Uterus (tissue), 2 donors: Measurements from ENCODE around the gene BHLHE40.

Experiments
- POLR2A ChIP-seq, 2 donors: fragments of 450-650 bp; IDR thresholded peaks; one replicate each; pipeline ENCODE4 v1.6.1; 2016; ENCODE audit warnings: antibody characterized with exemption in 2 of 2, mild to moderate bottlenecking in 1 of 2, moderate library complexity in 1 of 2
- TF ChIP-seq, protein P1 (sequence below), 4 experiments: fragments of 200-600 bp in 2 of 4; fragments of 450-650 bp in 2 of 4; sonication (generic) in 2 of 4; IDR thresholded peaks; one replicate each; pipeline ENCODE4 v1.5.1; 2016 to 2019; ENCODE audit warnings: antibody characterized with exemption in 4 of 4, mild to moderate bottlenecking in 2 of 4, moderate library complexity in 1 of 4

DNA sequence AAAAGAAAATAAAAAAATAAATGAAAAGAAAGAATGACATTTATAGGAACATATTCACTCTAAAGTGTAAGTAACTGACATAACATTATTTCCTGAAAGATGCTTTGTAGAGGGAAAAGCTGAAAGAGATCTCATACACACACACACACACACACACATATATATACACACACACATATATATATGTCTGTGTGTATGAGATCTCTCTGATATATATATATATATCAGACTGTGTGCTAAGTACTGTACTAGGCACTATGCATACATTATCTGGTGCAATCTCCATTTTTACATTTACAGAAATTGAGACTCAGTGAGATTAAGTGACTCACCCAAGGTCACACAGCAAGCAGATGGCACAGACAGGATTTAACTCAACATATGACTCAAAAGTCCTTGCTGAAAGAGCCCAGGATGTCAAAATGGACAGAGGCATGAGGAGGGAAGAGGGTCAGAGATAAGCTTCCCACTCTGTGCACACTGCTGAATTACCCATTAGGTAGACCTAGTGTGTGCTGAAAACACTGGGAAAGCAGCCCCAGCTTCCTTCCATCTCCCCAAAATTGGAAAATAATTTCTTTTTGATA lies 15.0 kb downstream of the BHLHE40 start:
- TF ChIP-seq, protein P1, sequence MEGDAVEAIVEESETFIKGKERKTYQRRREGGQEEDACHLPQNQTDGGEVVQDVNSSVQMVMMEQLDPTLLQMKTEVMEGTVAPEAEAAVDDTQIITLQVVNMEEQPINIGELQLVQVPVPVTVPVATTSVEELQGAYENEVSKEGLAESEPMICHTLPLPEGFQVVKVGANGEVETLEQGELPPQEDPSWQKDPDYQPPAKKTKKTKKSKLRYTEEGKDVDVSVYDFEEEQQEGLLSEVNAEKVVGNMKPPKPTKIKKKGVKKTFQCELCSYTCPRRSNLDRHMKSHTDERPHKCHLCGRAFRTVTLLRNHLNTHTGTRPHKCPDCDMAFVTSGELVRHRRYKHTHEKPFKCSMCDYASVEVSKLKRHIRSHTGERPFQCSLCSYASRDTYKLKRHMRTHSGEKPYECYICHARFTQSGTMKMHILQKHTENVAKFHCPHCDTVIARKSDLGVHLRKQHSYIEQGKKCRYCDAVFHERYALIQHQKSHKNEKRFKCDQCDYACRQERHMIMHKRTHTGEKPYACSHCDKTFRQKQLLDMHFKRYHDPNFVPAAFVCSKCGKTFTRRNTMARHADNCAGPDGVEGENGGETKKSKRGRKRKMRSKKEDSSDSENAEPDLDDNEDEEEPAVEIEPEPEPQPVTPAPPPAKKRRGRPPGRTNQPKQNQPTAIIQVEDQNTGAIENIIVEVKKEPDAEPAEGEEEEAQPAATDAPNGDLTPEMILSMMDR (IDR thresholded peaks at IDR 0.05): no peak
- no peak for TF ChIP-seq POLR2A (IDR thresholded peaks at IDR 0.05)
